Measurements from ENCODE around the gene RGS19. TPM values are rescaled to one million over a fixed set of nuclear protein-coding genes. Genes with fewer than 3 reads are reported as not detected.
A peak's percentile ranks its signal among the peaks of the same experiment; 100 is the strongest.

RGS19 gene
- total RNA-seq, 4 donors from 2014 or later, result 7.4 to 14.4 (median 11.0) TPM

DNA sequence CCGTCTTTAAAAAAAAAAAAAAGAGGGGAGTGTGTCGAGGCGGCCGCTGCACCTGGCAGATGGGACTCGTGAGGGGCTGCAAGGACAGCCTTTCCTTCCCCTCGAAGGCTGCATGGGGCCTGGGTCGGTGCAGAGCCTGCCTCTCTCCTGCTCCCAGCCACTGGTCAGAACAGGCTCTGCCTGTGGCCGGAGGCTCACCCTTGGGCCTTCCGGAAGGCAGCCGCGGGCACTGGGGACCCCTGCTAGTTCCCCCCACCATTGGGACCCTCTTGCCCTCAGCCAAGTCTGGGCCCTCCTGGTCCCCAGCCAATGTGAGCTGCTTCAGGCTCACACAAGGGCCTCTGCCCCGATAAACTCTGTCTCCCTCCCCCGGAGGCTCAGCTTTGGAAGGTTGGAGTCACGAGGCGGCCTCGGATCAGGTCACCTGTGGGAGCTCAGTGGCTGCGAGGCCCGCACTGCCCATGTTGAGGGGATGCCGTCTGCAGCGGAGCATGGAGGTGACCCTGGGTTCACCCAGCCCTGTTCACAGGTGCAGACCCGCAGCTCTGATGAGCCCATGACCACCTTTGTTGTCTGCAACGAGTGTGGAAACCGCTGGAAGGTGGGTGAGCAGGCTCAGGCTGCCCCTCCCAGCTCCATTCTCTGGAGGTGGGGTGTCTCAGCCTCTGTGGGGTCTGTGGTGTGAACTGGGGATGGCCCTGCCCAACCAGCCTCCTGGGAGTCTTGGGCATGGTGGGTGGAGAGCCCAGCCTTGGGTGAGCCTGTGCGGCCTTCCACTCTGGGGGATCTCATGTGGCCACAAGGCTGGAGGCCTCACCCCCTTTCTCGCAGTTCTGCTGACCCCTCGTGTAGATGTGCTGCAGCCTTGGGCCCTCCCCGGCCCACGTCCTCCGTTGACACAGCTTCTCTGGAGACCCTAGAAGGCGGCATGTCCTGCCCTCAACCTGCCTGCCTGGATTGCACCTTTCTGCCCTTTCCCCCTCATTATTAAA, 7.7 kb downstream of the RGS19 start:
- Histone ChIP-seq H3K36me3 (peaks cover 4 to 49% (median 10%) of the 10 kb centered on the region in 3 donors), H3K27ac (no peak overlapping the region), H3K4me3 (no peak overlapping the region), H3K4me1 (peaks cover 3 to 27% (median 7%) of the 10 kb centered on the region in 3 donors), H3K27me3 (no peaks in the 10 kb centered on the region), H3K9me3 (no peaks in the 10 kb centered on the region)
- TF ChIP-seq POLR2A (IDR thresholded peaks at IDR 0.05) (no peak), CTCF (IDR thresholded peaks at IDR 0.05) (no peak)
- WGBS, 2 donors, result 65 to 91% methylated on average over 13 to 14 of the region's 30 CpGs
- intact Hi-C loops (cut with DNase I), result no loop called here
- DNase-seq, result no peak

DNA sequence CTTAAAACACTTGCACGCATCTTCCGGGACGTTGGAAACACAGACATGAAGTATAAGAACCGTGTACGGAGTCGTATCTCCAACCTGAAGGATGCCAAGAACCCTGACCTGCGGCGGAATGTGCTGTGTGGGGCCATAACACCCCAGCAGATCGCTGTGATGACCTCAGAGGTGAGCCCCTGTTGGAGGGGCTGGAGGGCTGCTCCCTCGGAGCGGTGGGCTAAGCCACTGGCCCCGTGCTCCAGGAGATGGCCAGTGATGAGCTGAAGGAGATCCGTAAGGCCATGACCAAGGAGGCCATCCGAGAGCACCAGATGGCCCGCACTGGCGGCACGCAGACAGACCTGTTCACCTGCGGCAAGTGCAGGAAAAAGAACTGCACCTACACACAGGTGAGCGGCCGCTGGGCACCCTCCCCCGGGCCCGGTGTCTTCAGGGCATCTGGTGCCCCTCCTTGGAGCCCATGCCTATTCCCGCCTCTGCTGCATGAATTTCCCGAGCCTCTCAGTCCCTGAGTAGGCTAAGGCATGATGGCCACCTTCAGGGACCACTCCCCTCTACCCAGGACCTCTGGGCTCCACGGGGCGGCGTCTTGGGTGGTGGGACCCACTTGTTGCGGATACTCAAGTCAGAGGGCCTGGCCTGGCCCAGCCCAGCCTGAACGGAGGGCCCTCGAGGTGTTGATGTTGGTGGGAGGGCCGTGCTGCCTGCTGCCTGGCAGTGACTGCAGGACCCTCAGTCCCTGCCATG, 8.9 kb downstream of the RGS19 start:
- intact Hi-C loops (cut with DNase I), result no loop called here
- H3K4me1 ChIP-seq, result peaks cover 3 to 26% (median 7%) of the 10 kb centered on the region in 3 donors
- TF ChIP-seq CTCF (IDR thresholded peaks at IDR 0.05) (no peak), POLR2A (IDR thresholded peaks at IDR 0.05) (peak in 1 of 4 donors; percentile 14)
- 93 to 96% methylated on average over 10 to 11 of the region's 31 CpGs for WGBS, 2 donors
- no peaks in the 10 kb centered on the region for H3K9me3 ChIP-seq
- H3K27ac ChIP-seq, result no peak overlapping the region
- H3K36me3 ChIP-seq, result peaks cover 4 to 47% (median 10%) of the 10 kb centered on the region in 3 donors
- no peaks in the 10 kb centered on the region for H3K27me3 ChIP-seq
- DNase-seq, result no peak
- H3K4me3 ChIP-seq, result no peak overlapping the region

GRCh38 chr20:64069614-64070243, 9.6 kb downstream of the RGS19 start:
- H3K36me3 ChIP-seq, result peaks cover 4 to 40% (median 6%) of the 10 kb centered on the region in 3 donors
- intact Hi-C loops (cut with DNase I), result no loop called here
- TF ChIP-seq CTCF (IDR thresholded peaks at IDR 0.05) (peak; percentile 29 to 68 (median 47)), POLR2A (IDR thresholded peaks at IDR 0.05) (no peak)
- peaks cover 7 to 33% (median 12%) of the 10 kb centered on the region in 3 donors for H3K4me1 ChIP-seq
- no peak for DNase-seq
- 73% methylated on average over 7 of the region's 14 CpGs; no CpG with 5 or more reads in 1 of the 2 donors for WGBS, 2 donors
- no peaks in the 10 kb centered on the region for H3K27me3 ChIP-seq
- no peak overlapping the region for H3K4me3 ChIP-seq
- no peak overlapping the region for H3K27ac ChIP-seq
- H3K9me3 ChIP-seq, result no peaks in the 10 kb centered on the region

- Histone ChIP-seq H3K27me3 (no peaks in the 10 kb centered on the region), H3K4me1 (peaks cover 10 to 33% (median 17%) of the 10 kb centered on the region in 3 donors), H3K27ac (no peak overlapping the region), H3K36me3 (peaks cover under 1 to 35% (median 4%) of the 10 kb centered on the region in 3 donors), H3K9me3 (no peaks in the 10 kb centered on the region), H3K4me3 (no peak overlapping the region)
- intact Hi-C loops (cut with DNase I), result no loop called here
- no peak for DNase-seq
- no peak for TF ChIP-seq CTCF (IDR thresholded peaks at IDR 0.05)
- TF ChIP-seq POLR2A (IDR thresholded peaks at IDR 0.05), result no peak
- WGBS, 2 donors, result 95% methylated on average over 12 of the region's 20 CpGs; no CpG with 5 or more reads in 1 of the 2 donors
Observed at GRCh38 chr20:64069209-64069613, 10.1 kb downstream of the RGS19 start.

Measured in esophagus squamous epithelium (tissue), 5 donors.